H1 (cell line): ENCODE measurements around the gene LILRB2. TPM values are rescaled to one million over a fixed set of nuclear protein-coding genes. Genes with fewer than 3 reads are reported as not detected.

Experiments used
- CTCF ChIA-PET: fragments of 300-600 bp; sonication (Branson Sonifier 250); formaldehyde crosslinking; loops from one replicate; lab custom pipeline; 2021; ENCODE audit not compliant: partially characterized antibody; lab: Charles Lee
- POLR2A ChIA-PET: fragments of 300-600 bp; sonication (Branson Sonifier 250); formaldehyde crosslinking; loops from one replicate; lab custom pipeline; 2021; ENCODE audit warnings: inconsistent platforms; ENCODE audit not compliant: partially characterized antibody; lab: Charles Lee
- DNase-seq, 2 experiments: peaks; one replicate each; pipeline versions ENCODE4 v3.0.0 to v3.0.0-alpha.2; 2010 to 2022; ENCODE audit warnings: low spot score in 2 of 2, low read depth in 1 of 2, mixed read lengths in 1 of 2
- FAIRE-seq: peaks from 2 replicates; lab custom pipeline; 2011; peaks lifted over from hg19 to GRCh38; lab: Jason Lieb, UNC
- H2AFZ ChIP-seq: 2 replicates; pipeline ENCODE4 v1.8.1; 2012; ENCODE audit warnings: low read length, inconsistent platforms
- H2AK5ac ChIP-seq: 2 replicates; pipeline ENCODE4 v1.6.1; 2013; ENCODE audit warnings: low read depth, low read length
- H2BK120ac ChIP-seq: replicated peaks from 2 replicates; pipeline ENCODE3; 2013; ENCODE audit warnings: low read depth, low read length, inconsistent platforms
- H2BK12ac ChIP-seq: 2 replicates; pipeline ENCODE4 v1.6.1; 2013; ENCODE audit warnings: low read depth, low read length
- H2BK15ac ChIP-seq: 2 replicates; pipeline ENCODE4 v1.6.1; 2013; ENCODE audit warnings: low read length
- H2BK20ac ChIP-seq: 2 replicates; pipeline ENCODE4 v1.6.1; 2013; ENCODE audit warnings: low read length
- H2BK5ac ChIP-seq: 2 replicates; pipeline ENCODE4 v1.6.1; 2013; ENCODE audit warnings: low read depth, low read length
- H3K14ac ChIP-seq: 2 replicates; pipeline ENCODE4 v1.6.1; 2013; ENCODE audit warnings: inconsistent platforms; ENCODE audit not compliant: insufficient read length
- H3K18ac ChIP-seq: 2 replicates; pipeline ENCODE4 v1.6.1; 2013; ENCODE audit warnings: low read length; ENCODE audit errors: extremely low read depth
- H3K23ac ChIP-seq: 2 replicates; pipeline ENCODE4 v1.6.1; 2013; ENCODE audit warnings: inconsistent platforms; ENCODE audit not compliant: insufficient read length
- H3K23me2 ChIP-seq: 2 replicates; pipeline ENCODE4 v1.6.1; 2013; ENCODE audit warnings: low read depth, low read length
- H3K27ac ChIP-seq: 2 replicates; pipeline ENCODE4 v1.6.1; 2011; ENCODE audit warnings: low read depth, low read length, inconsistent platforms
- H3K27me3 ChIP-seq, 4 experiments: replicated peaks in 1 of 4; 1 replicate in 1 of 4; 2 replicates in 3 of 4; pipeline versions ENCODE4 v1.6.1 to v1.8.1; 2011 to 2013; ENCODE audit warnings: low read length in 3 of 4, mild to moderate bottlenecking in 3 of 4, inconsistent platforms in 2 of 4, mixed read lengths in 2 of 4, moderate library complexity in 1 of 4; ENCODE audit not compliant: control insufficient read depth in 3 of 4, insufficient read depth in 3 of 4; ENCODE audit errors: extremely low read depth in 1 of 4
- H3K36me3 ChIP-seq, 4 experiments: 2 replicates each; pipeline versions ENCODE4 v1.6.1 to v1.8.1; 2011 to 2013; ENCODE audit warnings: mild to moderate bottlenecking in 4 of 4, low read length in 3 of 4, moderate library complexity in 2 of 4, control low read depth in 1 of 4, inconsistent platforms in 1 of 4; ENCODE audit not compliant: insufficient read depth in 4 of 4, control insufficient read depth in 2 of 4
- H3K4ac ChIP-seq: replicated peaks from 2 replicates; pipeline ENCODE3; 2013; ENCODE audit warnings: low read length, low read depth, mixed read lengths, inconsistent platforms; ENCODE audit not compliant: insufficient read length
- H3K4me1 ChIP-seq, 4 experiments: replicated peaks in 1 of 4; 1 replicate in 1 of 4; 2 replicates in 3 of 4; pipeline versions ENCODE4 v1.6.1 to v1.8.1; 2011 to 2013; ENCODE audit warnings: low read length in 3 of 4, inconsistent platforms in 2 of 4, mixed read lengths in 1 of 4; ENCODE audit not compliant: insufficient read depth in 4 of 4, control insufficient read depth in 3 of 4
- H3K4me2 ChIP-seq, 2 experiments: 2 replicates each; pipeline versions ENCODE4 v1.6.1 to v1.8.1; 2011 to 2013; ENCODE audit warnings: low read depth in 2 of 2, low read length in 2 of 2, control low read depth in 1 of 2, inconsistent platforms in 1 of 2, mild to moderate bottlenecking in 1 of 2; ENCODE audit not compliant: insufficient read depth in 1 of 2
- H3K4me3 ChIP-seq, 4 experiments: fragments of 200-600, 300-600 bp in 1 of 4; sonication (generic), shearing (Covaris generic), sonication (Bioruptor Twin) in 1 of 4; 2 replicates each; pipeline versions ENCODE4 v1.5.1 to v1.8.1; 2011 to 2016; ENCODE audit warnings: low read length in 4 of 4, low read depth in 3 of 4, control low read depth in 2 of 4, inconsistent platforms in 2 of 4, mild to moderate bottlenecking in 2 of 4, mixed read lengths in 1 of 4, moderate library complexity in 1 of 4; ENCODE audit not compliant: insufficient read depth in 2 of 4; ENCODE audit errors: extremely low read depth in 1 of 4
- H3K56ac ChIP-seq: replicated peaks from 2 replicates; pipeline ENCODE3; 2013; ENCODE audit warnings: low read depth, mild to moderate bottlenecking, mixed read lengths, low read length, inconsistent platforms; ENCODE audit not compliant: insufficient read length
- H3K79me1 ChIP-seq: 2 replicates; pipeline ENCODE4 v1.6.1; 2013; ENCODE audit warnings: low read depth, low read length, control low read depth
- H3K79me2 ChIP-seq, 2 experiments: 2 replicates each; pipeline versions ENCODE4 v1.6.1 to v1.8.1; 2012 to 2013; ENCODE audit warnings: low read length in 2 of 2, mild to moderate bottlenecking in 2 of 2, inconsistent platforms in 1 of 2; ENCODE audit not compliant: insufficient read depth in 2 of 2, control insufficient read depth in 1 of 2
- H3K9ac ChIP-seq, 4 experiments: replicated peaks in 1 of 4; 1 replicate in 1 of 4; 2 replicates in 3 of 4; pipeline versions ENCODE4 v1.6.1 to v1.8.1; 2011 to 2013; ENCODE audit warnings: low read depth in 3 of 4, low read length in 3 of 4, control low read depth in 2 of 4, mild to moderate bottlenecking in 2 of 4, moderate library complexity in 2 of 4, inconsistent platforms in 1 of 4; ENCODE audit errors: extremely low read depth in 1 of 4
- H3K9me3 ChIP-seq, 2 experiments: 2 replicates each; pipeline versions ENCODE4 v1.6.1 to v1.8.1; 2012 to 2013; ENCODE audit warnings: mild to moderate bottlenecking in 2 of 2, moderate library complexity in 2 of 2, control low read depth in 1 of 2, inconsistent platforms in 1 of 2, low read depth in 1 of 2, low read length in 1 of 2, mixed read lengths in 1 of 2; ENCODE audit not compliant: insufficient read depth in 2 of 2
- H4K20me1 ChIP-seq, 2 experiments: replicated peaks in 1 of 2; 2 replicates each; pipeline versions ENCODE3 to v1.8.1; 2011 to 2013; ENCODE audit warnings: inconsistent platforms in 2 of 2, low read length in 2 of 2, mild to moderate bottlenecking in 1 of 2; ENCODE audit not compliant: insufficient read depth in 2 of 2, control insufficient read depth in 1 of 2
- H4K5ac ChIP-seq: 2 replicates; pipeline ENCODE4 v1.6.1; 2013; ENCODE audit warnings: low read length, low read depth, mixed read lengths, inconsistent platforms; ENCODE audit not compliant: insufficient read length
- H4K8ac ChIP-seq: 2 replicates; pipeline ENCODE4 v1.8.0; 2013; ENCODE audit warnings: mild to moderate bottlenecking, moderate library complexity, low read length, inconsistent platforms; ENCODE audit not compliant: insufficient read depth; ENCODE audit errors: extremely low read depth
- H4K91ac ChIP-seq: replicated peaks from 2 replicates; pipeline ENCODE3; 2013; ENCODE audit warnings: low read length, mixed read lengths, inconsistent platforms; ENCODE audit not compliant: insufficient read length
- BRCA1 ChIP-seq: IDR thresholded peaks from 2 replicates; pipeline ENCODE4 v1.6.1; 2012; ENCODE audit warnings: low read depth, low read length, improper control_type of control experiment
- CTBP2 ChIP-seq: IDR thresholded peaks from 2 replicates; pipeline ENCODE4 v1.7.0; 2011; ENCODE audit warnings: borderline replicate concordance, mild to moderate bottlenecking, moderate library complexity, mixed read lengths, low read length; ENCODE audit not compliant: insufficient read depth, insufficient read length
- EP300 ChIP-seq, 2 experiments: IDR thresholded peaks; 1 replicate in 1 of 2; 2 replicates in 1 of 2; pipeline ENCODE4 v1.6.1; 2011 to 2012; ENCODE audit warnings: low read depth in 2 of 2, low read length in 2 of 2, mild to moderate bottlenecking in 2 of 2, borderline replicate concordance in 1 of 2, inconsistent platforms in 1 of 2, moderate library complexity in 1 of 2
- WGBS, 2 experiments: shearing (Covaris generic) in 1 of 2; methylation state at CpG; one replicate each; pipeline versions ENCODE4 v1.1.6 to v1.1.7; 2013 to 2015; ENCODE audit warnings: low lambda C conversion rate in 2 of 2, mixed read lengths in 2 of 2, inconsistent platforms in 1 of 2, low coverage in 1 of 2, missing lambda C conversion rate in 1 of 2; ENCODE audit not compliant: insufficient replicate concordance in 2 of 2, insufficient coverage in 1 of 2, insufficient read length in 1 of 2; ENCODE audit errors: extremely low coverage in 1 of 2, missing lambda C conversion rate in 1 of 2; 5-methylcytosine and 5-hydroxymethylcytosine counted together
- polyA plus RNA-seq, 7 experiments: library from polyadenylated mRNA; depleted of rRNA in 3 of 7; stranded (reverse) in 5 of 7; unstranded in 2 of 7; fragments of >200 nt in 5 of 7; fragments of 200-250 nt in 2 of 7; gene quantifications; 1 replicate in 5 of 7; 2 replicates in 1 of 7; 4 replicates in 1 of 7; pipeline versions ENCODE4 v1.2.1 to v1.2.3, GENCODE V29; 2011 to 2013; ENCODE audit warnings: missing spikeins in 2 of 7, mixed read lengths in 2 of 7
- total RNA-seq: library from RNA; stranded (reverse); fragmentation: NEBNext Ultra II Directional; extraction: Animal tissue kit (Norgen Biotek cat#: 25700); gene quantifications from 2 replicates; pipeline ENCODE4 v1.2.1, GENCODE V29; 2021

Gene LILRB2
- total and polyA plus RNA-seq, 2 of the 8 experiments (the other 6 are each of a cell fraction or from before 2014, with no cell fraction given) = not detected

DNA sequence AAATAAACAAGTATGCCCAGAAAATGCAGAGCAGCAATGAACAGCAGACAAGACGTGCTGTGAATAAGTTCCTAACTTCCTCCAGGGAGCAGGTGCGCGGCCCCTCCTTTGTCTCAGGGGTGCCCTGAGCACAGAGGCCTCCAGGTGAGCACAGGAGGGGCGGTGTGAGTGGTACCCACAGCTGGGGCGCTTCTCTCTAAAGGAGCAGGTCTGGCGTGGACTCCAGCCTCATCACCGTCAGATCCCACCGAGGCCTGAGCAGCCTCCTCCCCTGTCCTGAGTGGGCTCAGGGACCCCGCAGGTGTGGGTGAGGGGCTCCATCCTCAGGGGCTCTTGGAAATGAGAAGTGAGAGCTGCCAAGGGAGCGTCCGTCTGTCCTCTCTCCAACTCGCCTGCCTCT, 28.9 kb upstream of the LILRB2 start:
- Histone ChIP-seq H2BK5ac (no peak overlapping the region), H3K27ac (no peak overlapping the region), H3K79me1 (no peaks in the 10 kb centered on the region), H3K9me3 (no peaks in the 10 kb centered on the region)
- no peak for DNase-seq
- TF ChIP-seq CTBP2 = no peak
- TF ChIP-seq EP300 (IDR thresholded peaks at IDR 0.05; ENCODE audit: borderline replicate concordance in 1 of 2, low read depth in 2 of 2, low read length in 2 of 2) = no peak
- TF ChIP-seq BRCA1 = no peak
- TF ChIP-seq, all 59 proteins: peak for 0
- POLR2A ChIA-PET = interaction anchor here (0.7 to 1.3 kb wide), 2 partner anchors 101 to 110 kb away, joined by 3 to 4 read pairs; no protein-coding TSS in a partner anchor
- H2AFZ ChIP-seq = no peak overlapping the region
- no peaks in the 10 kb centered on the region for H3K27me3 ChIP-seq
- no peak overlapping the region for H2BK15ac ChIP-seq
- H3K4me2 ChIP-seq = no peak overlapping the region
- no peak overlapping the region for H4K8ac ChIP-seq
- no peak overlapping the region for H2BK120ac ChIP-seq
- H4K5ac ChIP-seq = no peak overlapping the region
- no peaks in the 10 kb centered on the region for H3K4me1 ChIP-seq
- H3K4me3 ChIP-seq = no peak overlapping the region
- H3K14ac ChIP-seq = no peak overlapping the region
- H3K18ac ChIP-seq = no peak overlapping the region
- no peak overlapping the region for H3K9ac ChIP-seq
- H3K79me2 ChIP-seq = no peaks in the 10 kb centered on the region
- H3K56ac ChIP-seq = no peak overlapping the region
- no peak overlapping the region for H2BK12ac ChIP-seq
- H4K91ac ChIP-seq = no peak overlapping the region
- H3K23ac ChIP-seq = no peak overlapping the region
- no peak overlapping the region for H2AK5ac ChIP-seq
- H2BK20ac ChIP-seq = no peak overlapping the region
- H3K36me3 ChIP-seq = no peaks in the 10 kb centered on the region
- peaks cover 0 to 1% of the 10 kb centered on the region in 2 experiments for H4K20me1 ChIP-seq
- CTCF ChIA-PET = interaction anchor here (0.6 to 1.4 kb wide), 3 partner anchors 17 to 81 kb away, joined by 3 to 5 read pairs (median 4); no protein-coding TSS in a partner anchor
- no peaks in the 10 kb centered on the region for H3K23me2 ChIP-seq
- no peak for FAIRE-seq
- no peak overlapping the region for H3K4ac ChIP-seq
- 71% methylated on average over 12 of the region's 12 CpGs; no CpG with 5 or more reads in 1 of the 2 experiments for WGBS, 2 experiments
